HG02943 (cell line): Measurements from ENCODE around the gene DLGAP1.

Source experiments
- ATAC-seq: cut with Tn5 transposase; IDR thresholded peaks from one replicate; pipeline ENCODE4 v1.9.1; 2021; ENCODE audit warnings: mild to moderate bottlenecking, low read depth, moderate library complexity; ENCODE audit not compliant: unreplicated experiment

DLGAP1 gene

GRCh38 chr18:4198956-4199355 lies 256.2 kb downstream of the DLGAP1 start:
- no peak for ATAC-seq

GRCh38 chr18:4196351-4196750 lies 258.8 kb downstream of the DLGAP1 start:
- no peak for ATAC-seq

DNA sequence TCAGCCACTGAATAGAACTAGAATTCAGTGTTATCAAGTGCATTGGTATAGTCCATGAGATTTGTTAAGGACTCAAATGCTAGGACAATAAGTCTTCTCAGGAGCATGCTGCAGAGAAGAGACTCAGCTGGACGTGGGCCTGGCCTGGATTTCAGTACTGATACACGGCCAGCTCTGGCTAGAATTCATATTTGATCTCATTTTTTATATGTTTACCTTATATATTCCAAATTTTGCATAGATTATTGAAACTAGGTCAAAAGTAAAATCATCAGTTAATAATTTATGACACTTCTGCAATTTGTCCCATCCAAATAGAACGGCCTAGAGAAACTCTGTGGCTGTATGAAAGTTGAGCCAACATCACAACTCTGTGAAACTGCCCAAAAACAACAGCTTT lies 262.0 kb downstream of the DLGAP1 start:
- no peak for ATAC-seq

- ATAC-seq = no peak
Observed at GRCh38 chr18:4181882-4182568, 273.1 kb downstream of the DLGAP1 start.

- ATAC-seq = no peak
Observed at GRCh38 chr18:4181086-4181485, 274.0 kb downstream of the DLGAP1 start.

DNA sequence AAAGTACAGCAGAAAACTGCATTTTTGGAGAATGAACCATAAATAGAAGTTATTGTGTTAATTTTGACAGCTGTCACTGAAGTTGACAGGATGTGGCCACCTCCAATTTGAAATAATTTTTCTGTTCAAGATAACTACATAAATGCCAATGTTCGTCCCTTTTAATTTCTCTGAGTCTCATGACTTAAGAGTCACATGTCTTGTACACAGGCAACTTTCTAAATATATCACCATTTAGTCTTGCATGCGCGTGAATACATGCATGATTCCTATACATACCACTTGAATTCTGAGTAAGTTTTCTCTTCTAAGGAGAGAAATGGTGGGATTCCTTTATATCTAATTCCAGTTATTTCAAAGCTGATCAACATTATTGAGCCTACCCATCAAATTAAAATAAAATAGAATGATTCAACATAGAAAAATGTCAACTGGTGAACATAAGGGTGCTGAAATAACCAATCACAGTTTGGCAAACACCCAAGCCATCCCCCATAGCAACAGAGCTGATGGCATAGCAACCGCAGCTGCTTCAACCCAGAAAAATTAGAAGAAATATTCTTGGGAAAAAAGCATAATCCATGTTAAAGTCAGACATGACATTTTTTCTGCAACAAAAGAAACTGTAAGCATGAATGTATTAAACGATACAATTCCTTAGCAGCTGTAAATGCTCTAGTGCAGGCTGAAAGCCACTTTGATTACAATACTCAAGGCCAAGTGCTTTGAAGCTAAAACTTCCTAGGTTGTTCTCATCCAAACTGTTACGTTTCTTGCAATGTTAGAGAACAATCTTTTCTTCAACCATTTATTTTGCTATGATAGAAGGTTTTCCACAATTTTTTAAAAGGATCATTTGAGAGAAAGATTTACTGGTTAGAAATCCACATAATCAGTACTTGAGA lies 282.7 kb downstream of the DLGAP1 start:
- no peak for ATAC-seq

DNA sequence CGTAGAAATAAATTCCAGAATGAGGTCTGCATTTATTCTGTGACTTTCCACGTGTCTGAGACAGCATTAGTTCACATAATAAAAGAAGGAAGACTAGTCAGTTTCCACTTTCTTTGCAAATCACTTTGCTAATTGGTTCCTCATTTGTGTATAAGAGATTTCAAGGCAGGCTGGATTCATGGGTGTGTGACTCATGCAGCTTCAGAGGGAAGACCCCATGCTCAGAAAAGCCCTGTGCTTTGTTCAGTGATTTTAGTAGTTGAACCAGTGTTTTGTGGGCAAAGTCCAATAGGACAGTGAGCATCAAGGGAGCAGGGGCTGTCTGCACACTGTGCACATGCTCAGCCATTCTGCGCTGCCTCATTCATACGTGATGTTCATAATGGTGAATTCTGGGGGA lies 297.8 kb downstream of the DLGAP1 start:
- ATAC-seq = no peak

- ATAC-seq = no peak
Observed at GRCh38 chr18:4146797-4147196, 308.3 kb downstream of the DLGAP1 start.

- no peak for ATAC-seq
Observed at GRCh38 chr18:4144201-4144600, 310.9 kb downstream of the DLGAP1 start.

GRCh38 chr18:4143585-4143984 lies 311.5 kb downstream of the DLGAP1 start:
- ATAC-seq = no peak

DNA sequence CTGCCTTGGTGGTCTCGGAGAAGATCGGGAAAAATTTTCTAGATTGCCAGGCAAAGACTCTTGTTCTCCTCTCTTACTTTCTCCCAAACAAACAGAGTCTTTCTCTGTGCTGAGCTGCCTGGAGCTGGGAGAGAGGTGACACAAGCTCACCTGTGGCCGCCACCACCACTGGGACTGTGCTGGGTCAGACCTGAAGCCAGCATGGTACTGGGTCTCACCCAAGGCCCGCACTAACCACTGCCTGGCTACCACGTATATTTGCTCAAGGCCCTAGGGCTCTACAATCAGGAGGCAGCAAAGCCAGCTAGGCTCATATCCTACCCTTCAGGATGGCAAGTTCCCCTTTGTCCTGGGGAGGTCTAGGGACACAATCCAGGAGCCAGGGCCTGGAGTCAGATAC lies 312.2 kb downstream of the DLGAP1 start:
- ATAC-seq = no peak

DNA sequence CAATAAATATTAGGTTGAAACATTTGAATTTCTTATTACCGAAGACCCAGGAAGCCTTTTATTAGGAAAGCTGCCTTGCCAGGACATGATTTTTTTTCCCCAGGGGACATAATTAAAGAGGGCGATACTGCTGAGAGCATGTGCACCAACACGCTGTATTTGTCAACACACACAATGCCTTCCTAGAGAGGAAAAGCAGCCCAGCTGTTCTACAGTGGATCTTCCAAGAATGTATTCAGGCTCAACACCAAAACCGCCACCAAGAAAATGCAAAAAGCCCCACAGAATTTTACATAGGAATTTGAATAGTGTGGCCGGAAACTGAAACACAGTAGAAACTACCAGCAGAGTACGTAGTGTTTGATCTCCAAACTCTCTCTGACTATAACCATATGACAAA lies 320.4 kb downstream of the DLGAP1 start:
- no peak for ATAC-seq

DNA sequence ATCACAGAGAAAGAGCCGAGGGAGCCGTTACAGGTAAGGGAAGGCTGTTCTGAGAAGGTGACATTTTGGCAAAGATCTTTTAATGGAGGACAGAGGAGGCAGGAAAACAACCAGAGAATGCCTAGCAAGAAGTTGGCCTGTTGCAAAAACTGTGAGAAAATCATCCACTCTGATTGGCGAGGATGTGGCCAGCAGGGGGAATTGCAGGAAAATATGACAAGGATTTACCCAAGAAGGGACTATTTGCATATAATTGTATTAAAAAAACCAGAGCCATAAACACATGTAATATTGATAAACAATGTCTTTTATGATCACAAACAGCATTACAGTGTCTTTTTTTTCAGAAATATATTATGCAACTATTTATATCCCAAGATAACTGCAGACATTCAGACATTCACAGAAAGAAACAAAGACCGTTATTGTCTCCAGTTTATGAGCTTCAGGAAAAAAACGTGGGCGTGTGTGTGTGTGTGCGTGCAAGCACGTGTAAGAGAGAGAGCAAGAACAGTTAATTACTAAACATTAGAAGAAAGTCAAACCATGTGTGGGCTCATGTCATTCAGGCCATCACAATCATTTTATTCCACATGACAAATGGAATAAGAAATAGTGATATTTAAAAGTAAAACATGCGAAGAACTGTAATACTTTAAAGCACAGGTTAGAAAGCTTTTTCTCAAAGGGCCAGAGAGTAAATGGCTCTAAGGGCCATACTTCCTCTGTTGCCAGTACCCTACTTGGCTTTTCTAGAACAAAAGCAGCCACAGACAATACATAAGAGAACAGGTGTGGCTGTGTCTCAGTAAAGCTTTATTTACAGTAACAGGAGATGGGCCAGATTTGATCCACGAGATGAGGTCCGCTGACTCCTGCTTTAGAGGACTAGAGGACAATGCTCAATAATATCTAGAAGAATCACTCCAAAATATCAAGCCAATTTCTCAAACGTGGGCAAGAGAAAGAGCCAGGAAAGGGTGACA lies 324.1 kb downstream of the DLGAP1 start:
- no peak for ATAC-seq

DNA sequence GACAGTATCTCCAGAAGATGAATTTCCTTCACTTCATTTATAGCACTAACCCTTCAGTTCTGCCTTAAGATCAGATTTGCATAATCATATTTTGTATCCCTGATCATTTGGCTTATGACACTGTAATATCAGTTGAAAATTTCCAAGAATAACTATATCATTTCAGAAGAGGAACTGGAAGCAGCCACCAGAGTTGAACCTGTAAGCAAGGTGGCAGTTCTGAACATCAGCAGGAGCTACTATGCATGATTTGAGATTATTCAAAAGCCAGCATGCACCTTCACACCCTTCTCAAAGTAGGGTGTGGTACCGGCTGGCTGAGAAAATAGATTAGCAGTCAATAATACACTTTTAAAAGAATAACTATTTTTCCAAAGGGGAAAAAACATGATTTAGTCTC lies 328.2 kb downstream of the DLGAP1 start:
- ATAC-seq = no peak

DNA sequence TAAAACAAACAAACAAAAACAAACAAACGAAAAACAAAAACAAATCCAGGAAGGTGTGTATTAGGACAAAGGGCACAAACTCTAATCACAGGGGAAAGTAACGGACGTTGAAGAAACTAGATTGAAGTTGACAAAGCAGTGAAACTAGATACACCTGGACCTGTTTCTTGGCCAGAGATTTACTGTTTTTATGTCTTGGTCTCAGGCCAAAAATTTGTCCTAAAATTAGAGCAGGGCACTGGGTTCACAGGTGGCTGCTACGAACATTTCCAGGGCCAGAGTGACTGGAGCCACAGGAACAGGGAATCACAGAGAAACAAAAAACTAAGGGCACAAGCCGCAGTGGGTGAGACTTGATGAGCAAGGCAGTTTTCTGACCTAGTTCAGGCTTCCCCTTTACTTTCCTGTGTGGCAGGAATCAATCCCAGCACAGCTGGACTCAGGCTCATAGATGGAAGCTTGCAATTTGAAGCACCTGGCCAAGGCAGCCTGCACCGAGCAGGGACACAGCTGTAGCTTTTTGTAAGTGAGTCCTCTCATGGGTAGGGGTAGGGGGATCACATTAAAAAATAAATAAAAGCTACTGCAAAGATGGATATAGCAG lies 329.4 kb downstream of the DLGAP1 start:
- ATAC-seq = no peak

DNA sequence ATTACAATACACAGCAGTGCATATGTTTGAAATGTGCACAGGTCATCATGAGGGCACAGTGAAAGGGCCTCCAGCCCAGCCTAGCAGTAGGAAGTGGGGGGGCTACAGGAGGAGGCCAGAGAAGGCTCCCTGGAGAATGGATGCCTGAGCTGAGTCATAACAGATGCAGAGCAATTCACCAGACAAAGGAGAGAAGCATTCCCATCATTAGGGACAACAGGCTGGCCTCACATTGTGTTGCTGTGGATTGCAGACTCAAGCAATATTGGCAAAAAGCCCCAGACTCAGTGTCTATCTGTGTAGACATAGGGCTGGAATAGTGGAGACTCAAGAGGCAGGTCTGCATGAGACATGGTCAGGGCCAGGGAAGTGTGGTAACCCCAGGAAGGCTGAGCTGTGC lies 329.9 kb downstream of the DLGAP1 start:
- no peak for ATAC-seq

DNA sequence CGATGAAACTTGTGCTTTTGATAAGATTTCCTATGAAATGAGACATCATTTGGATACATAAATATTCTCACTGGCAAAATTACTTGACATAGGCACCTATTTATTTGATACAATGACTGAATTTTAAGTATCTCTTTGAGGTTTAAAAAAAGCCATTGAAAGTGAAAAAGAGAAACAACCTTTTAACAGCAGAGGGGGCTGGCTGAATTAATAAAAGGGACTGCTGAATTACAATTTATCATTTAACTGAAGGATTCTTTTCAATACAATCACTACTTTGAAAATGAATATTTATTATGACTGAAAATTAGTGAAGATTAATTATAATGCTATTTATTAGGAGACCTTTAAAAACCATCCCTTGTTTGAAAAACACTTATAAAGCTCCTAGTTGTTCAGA lies 335.3 kb downstream of the DLGAP1 start:
- ATAC-seq = no peak

DNA sequence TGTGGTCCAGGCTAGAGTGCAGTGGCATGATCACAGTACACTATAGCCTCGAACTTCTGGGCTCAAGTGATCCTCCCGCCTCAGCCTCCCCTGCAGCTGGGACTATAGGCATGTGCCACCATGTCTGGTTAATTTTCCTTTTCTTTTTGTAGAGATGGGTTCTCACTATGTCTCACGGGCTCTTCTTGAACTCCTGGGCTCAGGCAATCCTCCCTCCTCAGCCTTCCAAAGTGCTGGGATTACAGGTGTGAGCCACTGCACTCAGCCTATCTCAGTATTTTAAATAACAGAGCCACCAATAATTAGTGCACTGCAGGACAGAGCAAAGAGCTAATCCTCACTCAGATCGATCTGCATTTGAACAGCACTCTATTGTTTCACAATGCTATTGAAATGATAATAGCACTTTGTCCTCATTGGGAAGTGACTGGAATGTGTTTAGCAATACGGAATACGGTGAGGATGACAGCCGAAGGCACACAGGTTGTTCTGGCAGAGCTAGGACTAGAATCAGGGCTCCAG lies 335.9 kb downstream of the DLGAP1 start:
- no peak for ATAC-seq

GRCh38 chr18:4108016-4108415 lies 347.1 kb downstream of the DLGAP1 start:
- ATAC-seq = no peak

- ATAC-seq = no peak
Observed at GRCh38 chr18:4107049-4107467, 348.0 kb downstream of the DLGAP1 start.
